Activated CD4-positive, alpha-beta T cell treated with anti-CD3 and anti-CD28 coated beads for 24 hours (primary cell): ENCODE data around the gene SEPTIN7.
A peak's percentile ranks its signal among the peaks of the same experiment; 100 is the strongest.
"Not testable (repeated sequence)": the region's sequence is repeated elsewhere in the genome, so short reads cannot be mapped to it uniquely, and the experiment has no call there.

ENCODE experiments used
- DNase-seq, 2 donors: peaks; one replicate each; pipeline ENCODE4 v3.0.0-alpha.2; 2020; ENCODE audit warnings: low read depth in 2 of 2

Gene SEPTIN7

GRCh38 chr7:35800718-35801391, at the start of gene SEPTIN7:
SEPTIN7 (plus strand) TSS chr7:35801057; CDS start chr7:35801210, 153 bp downstream.
- peak; percentile 95 for DNase-seq

- no peak for DNase-seq
Measured at GRCh38 chr7:35752742-35753141, 48.1 kb upstream of the SEPTIN7 start.

- no peak for DNase-seq
Measured at GRCh38 chr7:35753761-35754603, 46.9 kb upstream of the SEPTIN7 start.

GRCh38 chr7:35754741-35755140, 46.1 kb upstream of the SEPTIN7 start:
- no peak for DNase-seq

GRCh38 chr7:35755711-35756110, 45.1 kb upstream of the SEPTIN7 start:
- DNase-seq = no peak

GRCh38 chr7:35756453-35756852, 44.4 kb upstream of the SEPTIN7 start:
- DNase-seq = not testable (repeated sequence)

GRCh38 chr7:35757574-35757973, 43.3 kb upstream of the SEPTIN7 start:
- no peak for DNase-seq

GRCh38 chr7:35758421-35758820, 42.4 kb upstream of the SEPTIN7 start:
- DNase-seq = no peak

- DNase-seq = no peak
Measured at GRCh38 chr7:35760143-35760745, 40.6 kb upstream of the SEPTIN7 start.

- no peak for DNase-seq
Measured at GRCh38 chr7:35761871-35762677, 38.8 kb upstream of the SEPTIN7 start.

GRCh38 chr7:35762781-35763180, 38.1 kb upstream of the SEPTIN7 start:
- DNase-seq = no peak

- DNase-seq = no peak
Measured at GRCh38 chr7:35768346-35768745, 32.5 kb upstream of the SEPTIN7 start.

- DNase-seq = no peak
Measured at GRCh38 chr7:35771776-35772175, 29.1 kb upstream of the SEPTIN7 start.

- no peak for DNase-seq
Measured at GRCh38 chr7:35773994-35774393, 26.9 kb upstream of the SEPTIN7 start.

GRCh38 chr7:35776686-35777085, 24.2 kb upstream of the SEPTIN7 start:
- no peak for DNase-seq

GRCh38 chr7:35777121-35777520, 23.7 kb upstream of the SEPTIN7 start:
- no peak for DNase-seq

- no peak for DNase-seq
Measured at GRCh38 chr7:35780070-35780469, 20.8 kb upstream of the SEPTIN7 start.

GRCh38 chr7:35781200-35781701, 19.6 kb upstream of the SEPTIN7 start:
- no peak for DNase-seq

GRCh38 chr7:35781767-35782515, 18.9 kb upstream of the SEPTIN7 start:
- DNase-seq = no peak

GRCh38 chr7:35784332-35784731, 16.5 kb upstream of the SEPTIN7 start:
- DNase-seq = no peak

- DNase-seq = no peak
Measured at GRCh38 chr7:35785250-35785649, 15.6 kb upstream of the SEPTIN7 start.
